Endothelial cell of umbilical vein (primary cell): ENCODE results near the gene CARMIL1. TPM values are rescaled to one million over a fixed set of nuclear protein-coding genes. Genes with fewer than 3 reads are reported as not detected.

Experiments used
- BruUV-seq: library from RNA; stranded (reverse); fragments of 400-500 nt; replicated peaks from 2 replicates; lab custom pipeline; 2021; lab: Mats Ljungman, UMichigan
- CTCF ChIA-PET: fragments of 300-600, 350-600 bp; sonication (Branson Sonifier 250); formaldehyde crosslinking; loops from one replicate; lab custom pipeline; 2021; ENCODE audit warnings: antibody characterized with exemption, inconsistent platforms; lab: Charles Lee
- POLR2A ChIA-PET: fragments of 300-600, 350-600 bp; sonication (Branson Sonifier 250); formaldehyde crosslinking; loops from one replicate; lab custom pipeline; 2021; ENCODE audit warnings: antibody characterized with exemption, inconsistent platforms; lab: Charles Lee
- DNase-seq: peaks from one replicate; pipeline ENCODE4 v3.0.0-alpha.2; 2011; ENCODE audit warnings: low read depth, low spot score
- FAIRE-seq: peaks from 2 replicates; lab custom pipeline; 2011; peaks lifted over from hg19 to GRCh38; lab: Jason Lieb, UNC
- H2AFZ ChIP-seq: 2 replicates; pipeline ENCODE4 v1.6.0; 2012; ENCODE audit warnings: low read depth, low read length, control low read depth, inconsistent platforms
- H3K27ac ChIP-seq: 2 replicates; pipeline ENCODE4 v1.5.1; 2011; ENCODE audit warnings: low read depth, mild to moderate bottlenecking, control low read depth, low read length, moderate library complexity; ENCODE audit not compliant: insufficient read depth
- H3K27me3 ChIP-seq, 2 experiments: 2 replicates each; pipeline versions ENCODE4 v1.6.0 to v1.6.1; 2011; ENCODE audit warnings: low read length in 2 of 2, mixed read lengths in 1 of 2; ENCODE audit not compliant: control insufficient read depth in 2 of 2, insufficient read depth in 2 of 2
- H3K36me3 ChIP-seq, 2 experiments: 2 replicates in 1 of 2; 3 replicates in 1 of 2; pipeline ENCODE4 v1.5.1; 2011; ENCODE audit warnings: low read length in 2 of 2, mild to moderate bottlenecking in 1 of 2, moderate library complexity in 1 of 2; ENCODE audit not compliant: control insufficient read depth in 2 of 2, insufficient read depth in 2 of 2; ENCODE audit errors: extremely low read depth in 1 of 2
- H3K4me1 ChIP-seq: 3 replicates; pipeline ENCODE4 v1.5.1; 2011; ENCODE audit warnings: mild to moderate bottlenecking, low read length; ENCODE audit not compliant: control insufficient read depth, insufficient read depth; ENCODE audit errors: extremely low read depth
- H3K4me2 ChIP-seq: 2 replicates; pipeline ENCODE4 v1.6.1; 2011; ENCODE audit warnings: low read length, control low read depth, mixed read lengths; ENCODE audit not compliant: insufficient read depth
- H3K4me3 ChIP-seq, 3 experiments: fragments of 200-600 bp in 1 of 3; sonication (generic), shearing (Covaris generic) in 1 of 3; replicated peaks in 1 of 3; 2 replicates each; pipeline ENCODE4 v1.5.1; 2011 to 2016; ENCODE audit warnings: control low read depth in 3 of 3, low read length in 3 of 3, mild to moderate bottlenecking in 2 of 3, inconsistent platforms in 1 of 3, low read depth in 1 of 3, moderate library complexity in 1 of 3; ENCODE audit not compliant: insufficient read depth in 1 of 3
- H3K79me2 ChIP-seq: 2 replicates; pipeline ENCODE4 v1.6.0; 2012; ENCODE audit warnings: low read length, inconsistent platforms; ENCODE audit not compliant: control insufficient read depth, insufficient read depth
- H3K9ac ChIP-seq: replicated peaks from 2 replicates; pipeline ENCODE3; 2011; ENCODE audit warnings: low read length, control low read depth; ENCODE audit not compliant: insufficient read depth; ENCODE audit errors: extremely low read depth
- H3K9me1 ChIP-seq: replicated peaks from 3 replicates; pipeline ENCODE4 v1.6.0; 2011; ENCODE audit warnings: mild to moderate bottlenecking, low read length; ENCODE audit not compliant: control insufficient read depth, insufficient read depth; ENCODE audit errors: extremely low read depth
- H3K9me3 ChIP-seq: replicated peaks from 2 replicates; pipeline ENCODE4 v1.5.1; 2012; ENCODE audit warnings: low read length, inconsistent platforms; ENCODE audit not compliant: control insufficient read depth, insufficient read depth
- H4K20me1 ChIP-seq: replicated peaks from 2 replicates; pipeline ENCODE3; 2011; ENCODE audit warnings: mild to moderate bottlenecking, low read length; ENCODE audit not compliant: control insufficient read depth, insufficient read depth; ENCODE audit errors: extremely low read depth
- CTCF ChIP-seq, 2 donors: IDR thresholded peaks; 1 replicate in 1 of 2; 2 replicates in 1 of 2; pipeline ENCODE4 v1.5.1; 2011; ENCODE audit warnings: low read length in 2 of 2, mild to moderate bottlenecking in 2 of 2, moderate library complexity in 2 of 2, control low read depth in 1 of 2, inconsistent platforms in 1 of 2, low read depth in 1 of 2; ENCODE audit not compliant: insufficient read depth in 1 of 2; ENCODE audit errors: extremely low read depth in 1 of 2
- EZH2 ChIP-seq: IDR thresholded peaks from 2 replicates; pipeline ENCODE4 v1.6.1; 2012; ENCODE audit warnings: borderline replicate concordance, low read depth, mild to moderate bottlenecking, moderate library complexity, low read length, inconsistent platforms; ENCODE audit not compliant: severe bottlenecking
- FOS ChIP-seq: IDR thresholded peaks from 2 replicates; pipeline ENCODE4 v1.6.1; 2011; ENCODE audit warnings: mild to moderate bottlenecking, low read length, moderate library complexity, borderline replicate concordance; ENCODE audit not compliant: insufficient read depth
- GATA2 ChIP-seq: IDR thresholded peaks from 2 replicates; pipeline ENCODE4 v1.7.0; 2011; ENCODE audit warnings: low read depth, mild to moderate bottlenecking, moderate library complexity, mixed read lengths, low read length; ENCODE audit not compliant: insufficient read length, insufficient read depth
- JUN ChIP-seq: IDR thresholded peaks from 2 replicates; pipeline ENCODE4 v1.6.1; 2011; ENCODE audit warnings: borderline replicate concordance, low read depth; ENCODE audit not compliant: insufficient read length, insufficient read depth
- MAX ChIP-seq: IDR thresholded peaks from 2 replicates; pipeline ENCODE4 v1.6.1; 2011; ENCODE audit not compliant: insufficient read depth, insufficient read length
- MYC ChIP-seq: IDR thresholded peaks from one replicate; pipeline ENCODE4 v1.6.1; 2011; ENCODE audit warnings: mild to moderate bottlenecking, low read depth, low read length
- POLR2A ChIP-seq: IDR thresholded peaks from 2 replicates; pipeline ENCODE4 v1.6.1; 2012; ENCODE audit warnings: low read depth, mild to moderate bottlenecking, control low read depth, low read length
- POLR2AphosphoS5 ChIP-seq: IDR thresholded peaks from 2 replicates; pipeline ENCODE4 v1.6.1; 2012; ENCODE audit warnings: low read depth, mild to moderate bottlenecking, control low read depth, low read length, moderate library complexity; ENCODE audit not compliant: insufficient read depth
- dilution Hi-C: fragments of 300-500 bp; cut with MboI; formaldehyde crosslinking; loops from one replicate; pipeline ENCODE4 v1.15.0; 2019; ENCODE audit warnings: low sequenced_read_pairs; ENCODE audit not compliant: extremely low pct_ligation_motif_present
- intact Hi-C: fragments of 100-400 bp; cut with micrococcal nuclease; formaldehyde crosslinking; loops from one replicate; pipeline ENCODE4 v1.10.0; 2022
- polyA plus RNA-seq, 4 experiments: library from polyadenylated mRNA; depleted of rRNA in 3 of 4; stranded (reverse) in 3 of 4; unstranded in 1 of 4; fragments of >200 nt; gene quantifications; 2 replicates each; pipeline versions ENCODE4 v1.2.1 to v1.2.3, GENCODE V29; 2011 to 2012; ENCODE audit warnings: missing spikeins in 1 of 4
- total RNA-seq: library from RNA; stranded (reverse); gene quantifications from 2 replicates; pipeline ENCODE4 v1.2.3, GENCODE V29; 2021

Gene CARMIL1
- total and polyA plus RNA-seq, 2 donors (not counting 3 experiments of a cell fraction or from before 2014, with no cell fraction given): 1.3 to 8.7 TPM

DNA sequence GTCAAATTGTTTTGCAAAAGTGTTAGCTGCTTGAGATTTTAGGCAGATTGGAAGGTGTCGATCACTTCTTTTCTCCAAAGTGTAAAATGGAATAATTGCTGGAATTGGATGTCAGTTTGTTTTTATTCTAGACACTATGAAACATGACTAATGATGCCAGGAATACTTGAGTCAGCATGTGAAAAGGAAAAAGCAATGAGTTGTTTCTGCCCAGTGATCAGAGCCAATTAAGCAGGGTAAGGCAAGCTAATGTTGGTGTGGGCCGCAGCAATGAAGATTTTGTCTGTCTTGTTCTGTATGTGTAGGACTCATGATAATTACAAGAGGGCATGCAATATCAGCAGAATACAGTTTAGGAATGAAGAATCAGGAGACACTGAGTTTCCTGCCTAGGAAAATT lies 110.3 kb downstream of the CARMIL1 start:
- Histone ChIP-seq H3K36me3 (no peaks in the 10 kb centered on the region), H3K4me2 (no peak overlapping the region), H4K20me1 (no peaks in the 10 kb centered on the region), H3K9me1 (no peaks in the 10 kb centered on the region), H3K4me3 (no peak overlapping the region), H3K9me3 (no peaks in the 10 kb centered on the region), H3K9ac (no peak overlapping the region), H3K27ac (no peak overlapping the region), H2AFZ (peak overlapping the region; percentile 67), H3K27me3 (no peaks in the 10 kb centered on the region), H3K79me2 (no peaks in the 10 kb centered on the region), H3K4me1 (peaks cover 5% of the 10 kb centered on the region)
- peak; percentile 91 for DNase-seq
- TF ChIP-seq POLR2A (no peak), MAX (no peak), MYC (no peak), JUN (peak; percentile 48), GATA2 (no peak), FOS (no peak)
- FAIRE-seq: peak; percentile 55
- dilution Hi-C loops: no loop called here
- ChIA-PET CTCF (interaction anchor here (1.4 to 2.0 kb wide), 2 partner anchors 11 to 14 kb away, joined by 3 to 5 read pairs; no protein-coding TSS in a partner anchor), POLR2A (no interaction called here)
- BruUV-seq: no TSS peak
- intact Hi-C loops: no loop called here

- BruUV-seq: no TSS peak
- Histone ChIP-seq H3K79me2 (no peaks in the 10 kb centered on the region), H3K27ac (no peak overlapping the region), H3K9ac (no peak overlapping the region), H3K4me3 (no peak overlapping the region), H3K4me1 (peaks cover 5% of the 10 kb centered on the region), H4K20me1 (no peaks in the 10 kb centered on the region), H3K9me3 (no peaks in the 10 kb centered on the region), H2AFZ (no peak overlapping the region), H3K4me2 (no peak overlapping the region), H3K36me3 (no peaks in the 10 kb centered on the region), H3K27me3 (no peaks in the 10 kb centered on the region), H3K9me1 (no peaks in the 10 kb centered on the region)
- ChIA-PET CTCF (no interaction called here), POLR2A (no interaction called here)
- dilution Hi-C loops (no loop called here), intact Hi-C loops (no loop called here)
- TF ChIP-seq MAX (no peak), EZH2 (no peak), POLR2A (no peak), MYC (no peak), JUN (no peak), FOS (no peak), CTCF (IDR thresholded peaks at IDR 0.05; ENCODE audit: extremely low read depth in 1 of 2, insufficient read depth in 1 of 2, low read depth in 1 of 2, low read length in 2 of 2) (no peak), POLR2AphosphoS5 (no peak), GATA2 (no peak)
- no peak for FAIRE-seq
- no peak for DNase-seq
Measured at GRCh38 chr6:25392372-25392771, 113.2 kb downstream of the CARMIL1 start.
